Endothelial cell of umbilical vein (primary cell): ENCODE results near the gene TRAPPC12. TPM values are rescaled to one million over a fixed set of nuclear protein-coding genes. Genes with fewer than 3 reads are reported as not detected.

Source experiments
- BruUV-seq: library from RNA; stranded (reverse); fragments of 400-500 nt; replicated peaks from 2 replicates; lab custom pipeline; 2021; lab: Mats Ljungman, UMichigan
- CTCF ChIA-PET: fragments of 300-600, 350-600 bp; sonication (Branson Sonifier 250); formaldehyde crosslinking; loops from one replicate; lab custom pipeline; 2021; ENCODE audit warnings: antibody characterized with exemption, inconsistent platforms; lab: Charles Lee
- POLR2A ChIA-PET: fragments of 300-600, 350-600 bp; sonication (Branson Sonifier 250); formaldehyde crosslinking; loops from one replicate; lab custom pipeline; 2021; ENCODE audit warnings: antibody characterized with exemption, inconsistent platforms; lab: Charles Lee
- DNase-seq: peaks from one replicate; pipeline ENCODE4 v3.0.0-alpha.2; 2011; ENCODE audit warnings: low read depth, low spot score
- FAIRE-seq: peaks from 2 replicates; lab custom pipeline; 2011; peaks lifted over from hg19 to GRCh38; lab: Jason Lieb, UNC
- H2AFZ ChIP-seq: 2 replicates; pipeline ENCODE4 v1.6.0; 2012; ENCODE audit warnings: low read depth, low read length, control low read depth, inconsistent platforms
- H3K27ac ChIP-seq: 2 replicates; pipeline ENCODE4 v1.5.1; 2011; ENCODE audit warnings: low read depth, mild to moderate bottlenecking, control low read depth, low read length, moderate library complexity; ENCODE audit not compliant: insufficient read depth
- H3K27me3 ChIP-seq, 2 experiments: 2 replicates each; pipeline versions ENCODE4 v1.6.0 to v1.6.1; 2011; ENCODE audit warnings: low read length in 2 of 2, mixed read lengths in 1 of 2; ENCODE audit not compliant: control insufficient read depth in 2 of 2, insufficient read depth in 2 of 2
- H3K36me3 ChIP-seq, 2 experiments: 2 replicates in 1 of 2; 3 replicates in 1 of 2; pipeline ENCODE4 v1.5.1; 2011; ENCODE audit warnings: low read length in 2 of 2, mild to moderate bottlenecking in 1 of 2, moderate library complexity in 1 of 2; ENCODE audit not compliant: control insufficient read depth in 2 of 2, insufficient read depth in 2 of 2; ENCODE audit errors: extremely low read depth in 1 of 2
- H3K4me1 ChIP-seq: 3 replicates; pipeline ENCODE4 v1.5.1; 2011; ENCODE audit warnings: mild to moderate bottlenecking, low read length; ENCODE audit not compliant: control insufficient read depth, insufficient read depth; ENCODE audit errors: extremely low read depth
- H3K4me2 ChIP-seq: 2 replicates; pipeline ENCODE4 v1.6.1; 2011; ENCODE audit warnings: low read length, control low read depth, mixed read lengths; ENCODE audit not compliant: insufficient read depth
- H3K4me3 ChIP-seq, 3 experiments: fragments of 200-600 bp in 1 of 3; sonication (generic), shearing (Covaris generic) in 1 of 3; replicated peaks in 1 of 3; 2 replicates each; pipeline ENCODE4 v1.5.1; 2011 to 2016; ENCODE audit warnings: control low read depth in 3 of 3, low read length in 3 of 3, mild to moderate bottlenecking in 2 of 3, inconsistent platforms in 1 of 3, low read depth in 1 of 3, moderate library complexity in 1 of 3; ENCODE audit not compliant: insufficient read depth in 1 of 3
- H3K79me2 ChIP-seq: 2 replicates; pipeline ENCODE4 v1.6.0; 2012; ENCODE audit warnings: low read length, inconsistent platforms; ENCODE audit not compliant: control insufficient read depth, insufficient read depth
- H3K9ac ChIP-seq: replicated peaks from 2 replicates; pipeline ENCODE3; 2011; ENCODE audit warnings: low read length, control low read depth; ENCODE audit not compliant: insufficient read depth; ENCODE audit errors: extremely low read depth
- H3K9me1 ChIP-seq: replicated peaks from 3 replicates; pipeline ENCODE4 v1.6.0; 2011; ENCODE audit warnings: mild to moderate bottlenecking, low read length; ENCODE audit not compliant: control insufficient read depth, insufficient read depth; ENCODE audit errors: extremely low read depth
- H3K9me3 ChIP-seq: replicated peaks from 2 replicates; pipeline ENCODE4 v1.5.1; 2012; ENCODE audit warnings: low read length, inconsistent platforms; ENCODE audit not compliant: control insufficient read depth, insufficient read depth
- H4K20me1 ChIP-seq: replicated peaks from 2 replicates; pipeline ENCODE3; 2011; ENCODE audit warnings: mild to moderate bottlenecking, low read length; ENCODE audit not compliant: control insufficient read depth, insufficient read depth; ENCODE audit errors: extremely low read depth
- EZH2 ChIP-seq: IDR thresholded peaks from 2 replicates; pipeline ENCODE4 v1.6.1; 2012; ENCODE audit warnings: borderline replicate concordance, low read depth, mild to moderate bottlenecking, moderate library complexity, low read length, inconsistent platforms; ENCODE audit not compliant: severe bottlenecking
- FOS ChIP-seq: IDR thresholded peaks from 2 replicates; pipeline ENCODE4 v1.6.1; 2011; ENCODE audit warnings: mild to moderate bottlenecking, low read length, moderate library complexity, borderline replicate concordance; ENCODE audit not compliant: insufficient read depth
- GATA2 ChIP-seq: IDR thresholded peaks from 2 replicates; pipeline ENCODE4 v1.7.0; 2011; ENCODE audit warnings: low read depth, mild to moderate bottlenecking, moderate library complexity, mixed read lengths, low read length; ENCODE audit not compliant: insufficient read length, insufficient read depth
- JUN ChIP-seq: IDR thresholded peaks from 2 replicates; pipeline ENCODE4 v1.6.1; 2011; ENCODE audit warnings: borderline replicate concordance, low read depth; ENCODE audit not compliant: insufficient read length, insufficient read depth
- MAX ChIP-seq: IDR thresholded peaks from 2 replicates; pipeline ENCODE4 v1.6.1; 2011; ENCODE audit not compliant: insufficient read depth, insufficient read length
- MYC ChIP-seq: IDR thresholded peaks from one replicate; pipeline ENCODE4 v1.6.1; 2011; ENCODE audit warnings: mild to moderate bottlenecking, low read depth, low read length
- POLR2A ChIP-seq: IDR thresholded peaks from 2 replicates; pipeline ENCODE4 v1.6.1; 2012; ENCODE audit warnings: low read depth, mild to moderate bottlenecking, control low read depth, low read length
- POLR2AphosphoS5 ChIP-seq: IDR thresholded peaks from 2 replicates; pipeline ENCODE4 v1.6.1; 2012; ENCODE audit warnings: low read depth, mild to moderate bottlenecking, control low read depth, low read length, moderate library complexity; ENCODE audit not compliant: insufficient read depth
- dilution Hi-C: fragments of 300-500 bp; cut with MboI; formaldehyde crosslinking; loops from one replicate; pipeline ENCODE4 v1.15.0; 2019; ENCODE audit warnings: low sequenced_read_pairs; ENCODE audit not compliant: extremely low pct_ligation_motif_present
- intact Hi-C: fragments of 100-400 bp; cut with micrococcal nuclease; formaldehyde crosslinking; loops from one replicate; pipeline ENCODE4 v1.10.0; 2022
- polyA plus RNA-seq, 4 experiments: library from polyadenylated mRNA; depleted of rRNA in 3 of 4; stranded (reverse) in 3 of 4; unstranded in 1 of 4; fragments of >200 nt; gene quantifications; 2 replicates each; pipeline versions ENCODE4 v1.2.1 to v1.2.3, GENCODE V29; 2011 to 2012; ENCODE audit warnings: missing spikeins in 1 of 4
- total RNA-seq: library from RNA; stranded (reverse); gene quantifications from 2 replicates; pipeline ENCODE4 v1.2.3, GENCODE V29; 2021
- TF ChIP-seq, protein P1 (sequence below), 2 donors: IDR thresholded peaks; 1 replicate in 1 of 2; 2 replicates in 1 of 2; pipeline ENCODE4 v1.5.1; 2011; ENCODE audit warnings: low read length in 2 of 2, mild to moderate bottlenecking in 2 of 2, moderate library complexity in 2 of 2, control low read depth in 1 of 2, inconsistent platforms in 1 of 2, low read depth in 1 of 2; ENCODE audit not compliant: insufficient read depth in 1 of 2; ENCODE audit errors: extremely low read depth in 1 of 2

TRAPPC12 gene
- total and polyA plus RNA-seq, 2 donors (not counting 3 experiments of a cell fraction or from before 2014, with no cell fraction given) = 47.5 to 81.5 TPM

GRCh38 chr2:3469486-3469885, 90.0 kb downstream of the TRAPPC12 start:
- TF ChIP-seq POLR2A (no peak), GATA2 (no peak), EZH2 (no peak), MYC (no peak), FOS (no peak), JUN (no peak), MAX (no peak), POLR2AphosphoS5 (no peak)
- TF ChIP-seq, protein P1, sequence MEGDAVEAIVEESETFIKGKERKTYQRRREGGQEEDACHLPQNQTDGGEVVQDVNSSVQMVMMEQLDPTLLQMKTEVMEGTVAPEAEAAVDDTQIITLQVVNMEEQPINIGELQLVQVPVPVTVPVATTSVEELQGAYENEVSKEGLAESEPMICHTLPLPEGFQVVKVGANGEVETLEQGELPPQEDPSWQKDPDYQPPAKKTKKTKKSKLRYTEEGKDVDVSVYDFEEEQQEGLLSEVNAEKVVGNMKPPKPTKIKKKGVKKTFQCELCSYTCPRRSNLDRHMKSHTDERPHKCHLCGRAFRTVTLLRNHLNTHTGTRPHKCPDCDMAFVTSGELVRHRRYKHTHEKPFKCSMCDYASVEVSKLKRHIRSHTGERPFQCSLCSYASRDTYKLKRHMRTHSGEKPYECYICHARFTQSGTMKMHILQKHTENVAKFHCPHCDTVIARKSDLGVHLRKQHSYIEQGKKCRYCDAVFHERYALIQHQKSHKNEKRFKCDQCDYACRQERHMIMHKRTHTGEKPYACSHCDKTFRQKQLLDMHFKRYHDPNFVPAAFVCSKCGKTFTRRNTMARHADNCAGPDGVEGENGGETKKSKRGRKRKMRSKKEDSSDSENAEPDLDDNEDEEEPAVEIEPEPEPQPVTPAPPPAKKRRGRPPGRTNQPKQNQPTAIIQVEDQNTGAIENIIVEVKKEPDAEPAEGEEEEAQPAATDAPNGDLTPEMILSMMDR (IDR thresholded peaks at IDR 0.05; ENCODE audit: extremely low read depth in 1 of 2, insufficient read depth in 1 of 2, low read depth in 1 of 2, low read length in 2 of 2) = no peak
- H3K27me3 ChIP-seq = no peaks in the 10 kb centered on the region
- dilution Hi-C loops = no loop called here
- H3K4me1 ChIP-seq = no peaks in the 10 kb centered on the region
- no peak overlapping the region for H3K4me2 ChIP-seq
- no peaks in the 10 kb centered on the region for H3K9me3 ChIP-seq
- ChIA-PET POLR2A (no interaction called here), CTCF (no interaction called here)
- H3K27ac ChIP-seq = no peak overlapping the region
- H3K9ac ChIP-seq = no peak overlapping the region
- no peaks in the 10 kb centered on the region for H4K20me1 ChIP-seq
- no peak overlapping the region for H3K4me3 ChIP-seq
- no peaks in the 10 kb centered on the region for H3K9me1 ChIP-seq
- DNase-seq = no peak
- intact Hi-C loops = no loop called here
- H2AFZ ChIP-seq = no peak overlapping the region
- BruUV-seq = no TSS peak
- no peak for FAIRE-seq
- H3K36me3 ChIP-seq = peaks cover 0 to 25% of the 10 kb centered on the region in 2 experiments
- no peaks in the 10 kb centered on the region for H3K79me2 ChIP-seq
